Trophoblast cell (in vitro differentiated cells and primary cell): ENCODE results near the gene CACNA1I.

Experiments used
- DNase-seq, 2 donors: peaks; one replicate each; pipeline ENCODE4 v3.0.0-alpha.2; 2016
- H2AFZ ChIP-seq: 2 replicates; pipeline ENCODE4 v1.6.1; 2013; ENCODE audit warnings: low read length, moderate library complexity, mild to moderate bottlenecking; ENCODE audit not compliant: insufficient read depth, poor library complexity
- H2AK5ac ChIP-seq: 2 replicates; pipeline ENCODE4 v1.6.1; 2013; ENCODE audit warnings: mild to moderate bottlenecking, low read length
- H2BK120ac ChIP-seq: 2 replicates; pipeline ENCODE4 v1.6.1; 2013; ENCODE audit warnings: low read length, mild to moderate bottlenecking, moderate library complexity; ENCODE audit not compliant: insufficient read depth, poor library complexity
- H2BK12ac ChIP-seq: 2 replicates; pipeline ENCODE4 v1.6.1; 2013; ENCODE audit warnings: mild to moderate bottlenecking, low read length, moderate library complexity
- H2BK5ac ChIP-seq: 2 replicates; pipeline ENCODE4 v1.6.1; 2013; ENCODE audit warnings: low read length, low read depth, moderate library complexity, mild to moderate bottlenecking; ENCODE audit not compliant: poor library complexity
- H3K14ac ChIP-seq: 2 replicates; pipeline ENCODE4 v1.6.1; 2013; ENCODE audit warnings: mild to moderate bottlenecking, low read length
- H3K18ac ChIP-seq: 2 replicates; pipeline ENCODE4 v1.6.1; 2013; ENCODE audit warnings: mild to moderate bottlenecking, low read length
- H3K23ac ChIP-seq: 2 replicates; pipeline ENCODE4 v1.6.1; 2013; ENCODE audit warnings: low read length
- H3K27ac ChIP-seq: 2 replicates; pipeline ENCODE4 v1.5.1; 2013; ENCODE audit warnings: low read depth, mild to moderate bottlenecking, inconsistent platforms, low read length, moderate library complexity
- H3K27me3 ChIP-seq: 2 replicates; pipeline ENCODE4 v1.6.1; 2013; ENCODE audit warnings: inconsistent platforms, mild to moderate bottlenecking, low read length, moderate library complexity; ENCODE audit not compliant: insufficient read depth
- H3K36me3 ChIP-seq, 2 experiments: 1 replicate in 1 of 2; 2 replicates in 1 of 2; pipeline ENCODE4 v1.6.1; 2013; ENCODE audit warnings: low read length in 2 of 2, mild to moderate bottlenecking in 2 of 2, moderate library complexity in 1 of 2; ENCODE audit not compliant: insufficient read depth in 2 of 2, control insufficient read depth in 1 of 2
- H3K4ac ChIP-seq: 2 replicates; pipeline ENCODE4 v1.6.1; 2013; ENCODE audit warnings: low read depth, mild to moderate bottlenecking, low read length, moderate library complexity
- H3K4me1 ChIP-seq, 2 experiments: 1 replicate in 1 of 2; 2 replicates in 1 of 2; pipeline ENCODE4 v1.6.1; 2013; ENCODE audit warnings: low read length in 2 of 2, mild to moderate bottlenecking in 2 of 2, moderate library complexity in 1 of 2; ENCODE audit not compliant: insufficient read depth in 2 of 2, control insufficient read depth in 1 of 2
- H3K4me2 ChIP-seq: 2 replicates; pipeline ENCODE4 v1.6.1; 2013; ENCODE audit warnings: inconsistent platforms, mild to moderate bottlenecking, low read length, moderate library complexity
- H3K4me3 ChIP-seq: 2 replicates; pipeline ENCODE4 v1.5.1; 2013; ENCODE audit warnings: mild to moderate bottlenecking, low read depth, low read length, inconsistent platforms
- H3K79me1 ChIP-seq: one replicate; pipeline ENCODE4 v1.6.1; 2013; ENCODE audit warnings: low read length
- H3K79me2 ChIP-seq: 2 replicates; pipeline ENCODE4 v1.6.1; 2013; ENCODE audit warnings: low read length, mild to moderate bottlenecking; ENCODE audit not compliant: control insufficient read depth, insufficient read depth, poor library complexity
- H3K9ac ChIP-seq: 2 replicates; pipeline ENCODE4 v1.6.1; 2013; ENCODE audit warnings: mild to moderate bottlenecking, low read length
- H3K9me3 ChIP-seq: 2 replicates; pipeline ENCODE4 v1.6.1; 2013; ENCODE audit warnings: low read depth, mild to moderate bottlenecking, control low read depth, inconsistent platforms, low read length; ENCODE audit not compliant: insufficient read depth
- H4K12ac ChIP-seq: 2 replicates; pipeline ENCODE4 v1.6.1; 2013; ENCODE audit warnings: low read depth, mild to moderate bottlenecking, low read length, moderate library complexity
- H4K8ac ChIP-seq: 2 replicates; pipeline ENCODE4 v1.6.1; 2013; ENCODE audit warnings: low read depth, mild to moderate bottlenecking, low read length, moderate library complexity
- H4K91ac ChIP-seq: one replicate; pipeline ENCODE4 v1.6.1; 2013; ENCODE audit warnings: low read depth, mild to moderate bottlenecking, low read length, moderate library complexity
- WGBS: extraction: QIAGEN DNeasy Blood & Tissue Kit; methylation state at CpG from one replicate; pipeline ENCODE4 v1.1.7; 2013; ENCODE audit warnings: missing lambda C conversion rate; ENCODE audit not compliant: insufficient read length, insufficient coverage; ENCODE audit errors: extremely low coverage; 5-methylcytosine and 5-hydroxymethylcytosine counted together

The CACNA1I gene

DNA sequence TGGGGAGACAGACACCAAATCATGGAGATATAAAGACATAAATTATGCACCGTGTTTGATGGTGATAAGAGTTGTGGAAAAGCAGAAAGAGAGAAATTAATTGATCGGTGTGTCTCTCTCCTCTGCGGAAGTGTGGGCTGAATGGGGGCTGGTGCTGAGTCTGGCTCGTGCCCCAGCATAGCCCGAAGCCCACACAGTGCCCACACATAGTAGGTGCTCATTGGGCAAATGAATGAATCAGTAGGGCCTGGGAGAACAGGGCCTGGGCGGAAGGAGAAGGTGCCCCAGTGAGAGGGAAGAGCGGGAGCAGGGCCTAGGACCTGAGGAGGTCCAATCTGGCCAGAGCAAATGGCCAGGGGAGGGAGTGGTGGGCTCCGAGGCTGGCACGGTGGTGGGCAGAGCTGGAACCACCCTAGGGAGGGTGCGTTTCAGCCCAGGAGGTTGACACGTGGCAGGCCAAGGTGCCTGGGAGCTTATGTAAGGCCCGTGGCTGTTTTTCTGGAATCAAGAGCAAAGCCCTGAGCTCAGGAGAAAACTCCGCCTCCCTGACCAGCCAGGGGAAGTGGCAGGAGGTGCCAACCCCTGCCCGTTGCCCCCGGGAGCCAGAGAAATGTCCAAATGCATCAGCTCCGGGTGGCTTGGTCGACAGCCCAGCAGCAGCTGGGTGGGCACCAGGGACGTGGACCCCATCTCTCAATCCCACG lies 2.1 kb upstream of the CACNA1I start:
- Histone ChIP-seq H4K12ac (no peak overlapping the region), H3K23ac (no peak overlapping the region), H2BK5ac (no peak overlapping the region), H4K8ac (no peak overlapping the region), H3K14ac (no peak overlapping the region), H3K79me2 (no peaks in the 10 kb centered on the region), H3K9ac (no peak overlapping the region), H3K18ac (no peak overlapping the region), H2BK12ac (no peak overlapping the region), H2AFZ (no peak overlapping the region), H2BK120ac (no peak overlapping the region), H3K36me3 (no peaks in the 10 kb centered on the region), H3K27me3 (no peaks in the 10 kb centered on the region), H3K4me1 (no peaks in the 10 kb centered on the region), H4K91ac (no peak overlapping the region), H2AK5ac (no peak overlapping the region), H3K4ac (no peak overlapping the region), H3K9me3 (peaks cover 12% of the 10 kb centered on the region), H3K4me3 (no peak overlapping the region), H3K27ac (no peak overlapping the region), H3K4me2 (no peak overlapping the region), H3K79me1 (no peaks in the 10 kb centered on the region)
- DNase-seq = no peak
- WGBS = 100% methylated on average over 1 of the region's 19 CpGs

DNA sequence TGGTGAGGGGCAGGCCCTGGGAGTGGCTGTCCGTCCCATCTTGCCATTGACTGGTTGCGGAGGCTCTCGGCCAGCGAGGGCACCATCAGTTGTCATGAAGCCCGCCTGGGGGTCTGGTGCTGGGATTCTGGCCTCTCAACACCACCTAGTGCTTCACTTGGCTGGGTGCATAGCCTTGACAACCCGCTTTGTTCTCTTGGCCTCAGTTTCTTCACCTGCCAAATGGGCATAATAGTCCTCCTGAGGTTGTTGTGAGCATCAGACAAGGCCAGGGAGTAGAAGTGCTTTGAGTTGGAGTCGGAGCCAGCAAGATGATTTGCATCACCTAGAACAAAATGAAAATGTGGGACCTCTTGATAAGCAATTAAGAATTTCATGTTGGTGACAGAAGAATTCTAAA lies 1.5 kb upstream of the CACNA1I start:
- Histone ChIP-seq H3K9ac (no peak overlapping the region), H3K4ac (no peak overlapping the region), H3K79me1 (no peaks in the 10 kb centered on the region), H3K9me3 (peaks cover 7% of the 10 kb centered on the region), H4K91ac (no peak overlapping the region), H3K4me1 (no peaks in the 10 kb centered on the region), H2AFZ (no peak overlapping the region), H2BK5ac (no peak overlapping the region), H3K27ac (no peak overlapping the region), H2BK120ac (no peak overlapping the region), H3K27me3 (no peaks in the 10 kb centered on the region), H3K4me3 (no peak overlapping the region), H2AK5ac (no peak overlapping the region), H3K14ac (no peak overlapping the region), H3K4me2 (no peak overlapping the region), H3K18ac (no peak overlapping the region), H3K23ac (no peak overlapping the region), H4K12ac (no peak overlapping the region), H3K79me2 (no peaks in the 10 kb centered on the region), H3K36me3 (no peaks in the 10 kb centered on the region), H2BK12ac (no peak overlapping the region), H4K8ac (no peak overlapping the region)
- DNase-seq = no peak
- no CpG with 5 or more reads among the region's 7 CpGs for WGBS

DNA sequence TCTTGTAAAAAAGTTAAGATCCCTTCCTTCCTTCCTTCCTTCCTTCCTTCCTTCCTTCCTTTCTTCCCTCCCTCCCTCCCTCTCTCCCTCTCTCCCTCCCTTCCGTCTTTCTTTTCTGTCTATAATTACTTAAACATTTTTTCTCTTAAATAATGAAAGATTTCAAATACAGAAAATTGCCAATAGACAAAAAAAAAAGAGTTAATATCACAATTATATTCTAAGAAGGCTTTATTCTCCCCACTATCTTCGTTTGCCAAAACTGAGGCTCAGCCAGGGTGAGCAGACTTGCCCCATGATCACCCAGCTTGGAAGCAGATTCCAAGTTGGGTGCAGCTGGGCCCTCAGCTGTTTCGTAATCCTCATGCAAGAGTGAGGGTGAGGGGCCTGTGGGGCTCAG lies 327 bp upstream of the CACNA1I start:
- Histone ChIP-seq H3K9ac (no peak overlapping the region), H3K14ac (no peak overlapping the region), H2AK5ac (no peak overlapping the region), H4K91ac (no peak overlapping the region), H3K23ac (no peak overlapping the region), H3K36me3 (no peaks in the 10 kb centered on the region), H3K27ac (no peak overlapping the region), H3K4me2 (no peak overlapping the region), H4K12ac (no peak overlapping the region), H3K79me2 (no peaks in the 10 kb centered on the region), H2AFZ (no peak overlapping the region), H3K27me3 (no peaks in the 10 kb centered on the region), H3K4ac (no peak overlapping the region), H2BK5ac (no peak overlapping the region), H3K9me3 (peaks cover 6% of the 10 kb centered on the region), H3K4me1 (peaks cover 0 to 2% of the 10 kb centered on the region in 2 experiments), H3K18ac (no peak overlapping the region), H3K4me3 (no peak overlapping the region), H4K8ac (no peak overlapping the region), H2BK120ac (no peak overlapping the region), H2BK12ac (no peak overlapping the region), H3K79me1 (no peaks in the 10 kb centered on the region)
- 100% methylated on average over 1 of the region's 3 CpGs for WGBS
- no peak for DNase-seq

DNA sequence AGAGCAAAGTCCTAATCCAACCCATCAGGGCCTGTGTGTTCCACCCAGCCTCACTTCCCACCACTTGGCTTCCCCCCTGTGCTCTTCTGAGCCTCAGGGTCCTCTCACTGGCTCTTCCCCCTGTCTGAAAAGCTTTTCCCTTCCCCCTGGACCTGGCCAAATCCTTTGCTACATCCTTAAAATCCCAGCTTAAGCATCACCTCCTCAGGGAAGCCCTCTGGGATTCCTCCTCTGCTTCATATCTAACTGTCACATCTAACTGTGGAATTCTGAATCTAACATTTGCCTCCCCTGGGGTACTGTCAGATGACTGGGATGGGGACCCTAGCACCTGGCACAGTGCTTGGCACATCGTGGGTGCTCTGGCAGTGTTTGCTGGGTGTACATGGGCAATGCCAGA lies 985 bp downstream of the CACNA1I start:
- no CpG with 5 or more reads among the region's 1 CpG for WGBS
- no peak overlapping the region for H2BK120ac ChIP-seq
- no peak overlapping the region for H3K9ac ChIP-seq
- DNase-seq = no peak
- H2BK5ac ChIP-seq = no peak overlapping the region
- no peaks in the 10 kb centered on the region for H3K27me3 ChIP-seq
- no peak overlapping the region for H3K4me2 ChIP-seq
- H3K18ac ChIP-seq = no peak overlapping the region
- no peaks in the 10 kb centered on the region for H3K79me2 ChIP-seq
- H3K23ac ChIP-seq = peak overlapping the region; percentile 64
- H3K79me1 ChIP-seq = no peaks in the 10 kb centered on the region
- peaks cover 1% of the 10 kb centered on the region for H3K9me3 ChIP-seq
- H2AK5ac ChIP-seq = no peak overlapping the region
- H4K12ac ChIP-seq = no peak overlapping the region
- H3K4me1 ChIP-seq = peaks cover 0 to 2% of the 10 kb centered on the region in 2 experiments
- H4K91ac ChIP-seq = no peak overlapping the region
- H3K4ac ChIP-seq = no peak overlapping the region
- no peak overlapping the region for H2AFZ ChIP-seq
- no peak overlapping the region for H2BK12ac ChIP-seq
- no peak overlapping the region for H4K8ac ChIP-seq
- H3K27ac ChIP-seq = no peak overlapping the region
- no peak overlapping the region for H3K4me3 ChIP-seq
- H3K36me3 ChIP-seq = no peaks in the 10 kb centered on the region
- no peak overlapping the region for H3K14ac ChIP-seq
